ENCODE measurements around the gene PAX2. TPM values are rescaled to one million over a fixed set of nuclear protein-coding genes. Genes with fewer than 3 reads are reported as not detected.

PAX2 gene
- total RNA-seq, 1 donor from 2014 or later = 4.4 TPM

DNA sequence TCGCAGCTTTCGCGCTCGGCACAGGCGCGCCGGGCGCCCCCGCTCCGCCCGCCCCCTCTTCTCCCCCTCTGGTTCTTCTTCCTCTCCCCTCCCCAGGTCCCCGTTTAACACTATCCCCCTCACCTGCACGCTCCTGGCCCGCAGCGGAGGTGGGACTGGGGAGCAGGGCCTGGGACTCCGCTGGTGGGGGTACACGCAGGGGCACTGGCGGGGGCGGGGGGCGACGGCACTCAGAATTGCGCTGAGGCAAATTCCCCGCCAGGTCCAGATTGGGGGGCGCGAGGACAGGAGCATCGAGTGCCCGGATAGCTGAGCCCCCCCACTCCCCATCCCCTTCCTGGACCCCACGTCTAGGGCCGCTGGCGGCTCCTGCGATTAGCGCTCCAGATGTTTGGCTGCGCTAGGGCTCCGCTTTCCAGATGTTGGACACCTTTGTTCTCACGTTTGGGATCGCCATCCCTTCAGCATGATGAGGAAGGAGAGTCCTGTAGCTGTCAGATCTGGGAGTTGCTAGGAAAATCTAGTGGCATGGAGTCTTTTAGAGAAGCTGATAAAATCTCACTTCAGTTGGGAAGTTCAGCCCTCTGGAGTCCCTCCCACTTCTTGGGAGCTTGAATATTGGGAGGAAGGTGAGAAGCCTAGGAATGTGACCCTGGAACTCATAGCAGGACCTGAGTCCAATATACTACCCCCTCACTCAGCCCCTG is 31.4 kb upstream of the PAX2 start:
- TF ChIP-seq, protein P1, sequence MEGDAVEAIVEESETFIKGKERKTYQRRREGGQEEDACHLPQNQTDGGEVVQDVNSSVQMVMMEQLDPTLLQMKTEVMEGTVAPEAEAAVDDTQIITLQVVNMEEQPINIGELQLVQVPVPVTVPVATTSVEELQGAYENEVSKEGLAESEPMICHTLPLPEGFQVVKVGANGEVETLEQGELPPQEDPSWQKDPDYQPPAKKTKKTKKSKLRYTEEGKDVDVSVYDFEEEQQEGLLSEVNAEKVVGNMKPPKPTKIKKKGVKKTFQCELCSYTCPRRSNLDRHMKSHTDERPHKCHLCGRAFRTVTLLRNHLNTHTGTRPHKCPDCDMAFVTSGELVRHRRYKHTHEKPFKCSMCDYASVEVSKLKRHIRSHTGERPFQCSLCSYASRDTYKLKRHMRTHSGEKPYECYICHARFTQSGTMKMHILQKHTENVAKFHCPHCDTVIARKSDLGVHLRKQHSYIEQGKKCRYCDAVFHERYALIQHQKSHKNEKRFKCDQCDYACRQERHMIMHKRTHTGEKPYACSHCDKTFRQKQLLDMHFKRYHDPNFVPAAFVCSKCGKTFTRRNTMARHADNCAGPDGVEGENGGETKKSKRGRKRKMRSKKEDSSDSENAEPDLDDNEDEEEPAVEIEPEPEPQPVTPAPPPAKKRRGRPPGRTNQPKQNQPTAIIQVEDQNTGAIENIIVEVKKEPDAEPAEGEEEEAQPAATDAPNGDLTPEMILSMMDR (conservative IDR thresholded peaks at IDR 0.05) = no peak
- Mint-ChIP-seq H3K27ac (no peak overlapping the region), H3K36me3 (no peaks in the 10 kb centered on the region), H3K27me3 (peaks cover 95% of the 10 kb centered on the region), H3K9me3 (no peaks in the 10 kb centered on the region), H3K4me1 (ENCODE audit: unreplicated experiment) (peaks cover 9% of the 10 kb centered on the region), H3K4me3 (peak overlapping the region; percentile 42)
- no peak for DNase-seq (ENCODE audit: extremely low spot score, unreplicated experiment)

DNA sequence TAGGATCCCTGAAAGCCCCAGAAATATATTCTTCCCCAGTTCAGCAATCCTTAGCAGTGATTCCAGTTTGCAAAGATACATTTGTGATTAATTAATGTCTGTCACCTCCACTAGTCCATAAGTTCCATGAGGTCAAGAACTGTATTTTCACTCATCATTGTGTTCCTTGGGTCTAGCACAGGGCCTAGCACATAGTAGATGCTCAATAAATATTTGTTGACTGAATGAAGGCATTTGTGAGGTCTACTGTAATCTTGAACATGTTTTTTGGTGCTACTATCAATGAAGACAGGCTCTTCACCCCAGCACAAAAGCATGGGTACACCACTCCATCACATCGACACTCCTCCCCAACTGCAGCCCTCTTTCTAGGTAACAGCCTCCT is 30.8 kb upstream of the PAX2 start:
- no peak for DNase-seq (ENCODE audit: extremely low spot score, unreplicated experiment)
- H3K36me3 Mint-ChIP-seq = no peaks in the 10 kb centered on the region
- TF ChIP-seq, protein P1 (conservative IDR thresholded peaks at IDR 0.05) = no peak
- no peak overlapping the region for H3K27ac Mint-ChIP-seq
- peaks cover 9% of the 10 kb centered on the region for H3K4me1 Mint-ChIP-seq (ENCODE audit: unreplicated experiment)
- no peaks in the 10 kb centered on the region for H3K9me3 Mint-ChIP-seq
- H3K4me3 Mint-ChIP-seq = peak overlapping the region; percentile 42
- H3K27me3 Mint-ChIP-seq = peaks cover 95% of the 10 kb centered on the region

DNA sequence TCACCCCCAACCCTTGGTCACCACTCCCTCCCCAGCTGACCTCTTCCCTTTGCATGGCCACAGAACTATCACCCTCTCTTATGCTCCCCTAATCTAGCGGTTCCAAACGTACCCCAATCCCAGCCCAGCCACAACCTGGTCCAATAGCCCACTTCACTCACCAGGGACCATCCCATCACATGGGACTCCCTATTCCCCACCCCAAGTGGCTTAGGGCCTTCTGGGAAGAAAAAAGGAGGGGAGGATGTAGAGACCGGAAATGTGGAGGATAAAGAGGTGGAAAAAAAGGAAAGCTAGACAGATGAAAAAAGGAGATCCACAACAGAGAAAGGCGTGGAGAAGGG is 30.3 kb upstream of the PAX2 start:
- H3K4me3 Mint-ChIP-seq = peak overlapping the region; percentile 73
- no peak for DNase-seq (ENCODE audit: extremely low spot score, unreplicated experiment)
- peaks cover 97% of the 10 kb centered on the region for H3K27me3 Mint-ChIP-seq
- H3K9me3 Mint-ChIP-seq = no peaks in the 10 kb centered on the region
- H3K36me3 Mint-ChIP-seq = no peaks in the 10 kb centered on the region
- TF ChIP-seq, protein P1 (conservative IDR thresholded peaks at IDR 0.05) = no peak
- H3K27ac Mint-ChIP-seq = no peak overlapping the region
- H3K4me1 Mint-ChIP-seq (ENCODE audit: unreplicated experiment) = peaks cover 9% of the 10 kb centered on the region

DNA sequence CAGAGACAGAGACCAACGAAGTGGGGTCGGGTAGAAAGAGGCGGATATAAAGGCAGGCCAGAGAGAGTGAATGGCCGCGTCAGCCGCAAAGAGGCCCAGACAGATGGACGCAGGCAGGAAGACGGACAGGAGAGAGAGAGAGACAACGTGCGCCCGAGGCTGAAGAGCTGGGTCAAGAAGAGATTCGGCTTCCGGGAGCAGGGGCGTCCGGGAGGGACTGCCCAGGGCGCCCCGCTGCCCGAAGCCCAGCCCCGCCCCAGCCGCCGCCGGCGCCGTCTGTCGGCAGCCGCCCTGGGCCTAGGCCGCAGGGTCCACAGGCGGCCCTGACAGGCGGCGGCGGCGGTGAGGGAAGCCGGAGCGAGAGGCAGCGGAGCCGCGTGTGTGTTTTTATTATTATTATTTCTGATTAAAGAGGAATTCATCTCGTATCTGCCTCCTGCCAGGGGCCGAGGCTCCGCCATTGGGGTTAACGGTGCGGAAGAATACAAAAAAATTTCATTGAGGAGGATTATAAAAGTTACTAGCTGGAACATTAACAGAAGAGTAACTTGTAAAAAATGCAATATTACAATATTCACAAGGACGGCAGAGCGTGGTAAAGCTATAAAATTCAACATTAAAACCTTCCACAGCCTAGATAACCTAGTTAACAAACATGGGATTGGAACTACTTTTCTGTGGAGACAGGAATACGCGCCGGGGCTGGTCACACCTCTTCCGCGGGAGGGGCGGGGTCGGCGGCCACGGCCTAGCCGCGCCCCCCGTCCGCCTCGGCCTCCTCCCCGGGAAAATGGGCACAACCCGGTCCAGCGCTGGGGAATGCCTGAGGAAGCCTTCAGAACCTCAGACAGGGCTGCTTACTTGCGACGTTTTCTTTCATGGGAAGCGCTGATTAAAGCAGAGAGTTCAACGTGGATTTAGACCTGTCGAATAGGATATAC is 29.7 kb upstream of the PAX2 start:
- H3K9me3 Mint-ChIP-seq = no peaks in the 10 kb centered on the region
- H3K36me3 Mint-ChIP-seq = no peaks in the 10 kb centered on the region
- no peak for DNase-seq (ENCODE audit: extremely low spot score, unreplicated experiment)
- peaks cover 99% of the 10 kb centered on the region for H3K27me3 Mint-ChIP-seq
- H3K27ac Mint-ChIP-seq = no peak overlapping the region
- peak overlapping the region; percentile 73 for H3K4me3 Mint-ChIP-seq
- TF ChIP-seq, protein P1 (conservative IDR thresholded peaks at IDR 0.05) = no peak
- H3K4me1 Mint-ChIP-seq (ENCODE audit: unreplicated experiment) = peaks cover 9% of the 10 kb centered on the region

DNA sequence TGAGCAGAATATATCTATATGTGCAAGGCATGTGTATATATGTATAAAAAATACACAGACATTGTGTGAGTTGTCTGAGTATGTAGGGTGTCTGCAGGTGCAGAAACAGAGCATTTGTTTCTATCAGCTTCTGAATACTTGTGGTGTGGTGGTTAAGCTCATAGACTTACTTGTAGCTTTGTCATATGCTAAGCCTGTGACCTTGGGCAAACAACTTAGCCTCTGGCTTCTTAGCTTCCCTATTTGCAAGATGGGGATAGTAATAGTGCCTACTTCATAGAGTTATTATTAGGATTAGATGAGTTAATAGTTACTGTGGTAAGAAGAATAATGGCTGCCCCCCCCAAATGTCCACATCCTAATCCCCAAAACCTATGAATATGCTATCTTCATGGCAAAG is 28.2 kb upstream of the PAX2 start:
- TF ChIP-seq, protein P1 (conservative IDR thresholded peaks at IDR 0.05) = no peak
- no peaks in the 10 kb centered on the region for H3K9me3 Mint-ChIP-seq
- H3K27ac Mint-ChIP-seq = no peak overlapping the region

More for the DNA sequence above, 28.2 kb upstream of the PAX2 start:
- Mint-ChIP-seq H3K36me3 (no peaks in the 10 kb centered on the region), H3K27me3 (peaks cover 98% of the 10 kb centered on the region), H3K4me3 (no peak overlapping the region), H3K4me1 (ENCODE audit: unreplicated experiment) (peaks cover 4% of the 10 kb centered on the region)
- no peak for DNase-seq (ENCODE audit: extremely low spot score, unreplicated experiment)
